ENCODE results near the gene CEP112.

Gene CEP112

GRCh38 chr17:65920996-65921395, 270.9 kb downstream of the CEP112 start:
- DNase-seq = no peak

GRCh38 chr17:65918916-65919315, 273.0 kb downstream of the CEP112 start:
- no peak for DNase-seq

- no peak for DNase-seq
Measured at GRCh38 chr17:65918500-65918899, 273.4 kb downstream of the CEP112 start.

GRCh38 chr17:65917560-65917959, 274.4 kb downstream of the CEP112 start:
- no peak for DNase-seq

- no peak for DNase-seq
Measured at GRCh38 chr17:65916425-65916824, 275.5 kb downstream of the CEP112 start.

- DNase-seq = no peak
Measured at GRCh38 chr17:65914784-65915342, 277.1 kb downstream of the CEP112 start.

- no peak for DNase-seq
Measured at GRCh38 chr17:65913326-65913850, 278.5 kb downstream of the CEP112 start.

GRCh38 chr17:65910836-65911235, 281.1 kb downstream of the CEP112 start:
- no peak for DNase-seq

- DNase-seq = no peak
Measured at GRCh38 chr17:65902831-65903522, 289.0 kb downstream of the CEP112 start.

- no peak for DNase-seq
Measured at GRCh38 chr17:65902155-65902554, 289.8 kb downstream of the CEP112 start.

- DNase-seq = no peak
Measured at GRCh38 chr17:65901394-65901793, 290.5 kb downstream of the CEP112 start.

- DNase-seq = no peak
Measured at GRCh38 chr17:65900216-65900615, 291.7 kb downstream of the CEP112 start.

GRCh38 chr17:65898651-65899050, 293.3 kb downstream of the CEP112 start:
- no peak for DNase-seq

GRCh38 chr17:65896889-65897288, 295.0 kb downstream of the CEP112 start:
- DNase-seq = no peak

GRCh38 chr17:65895969-65896368, 296.0 kb downstream of the CEP112 start:
- DNase-seq = no peak

GRCh38 chr17:65893692-65894279, 298.1 kb downstream of the CEP112 start:
- DNase-seq = no peak

- DNase-seq = no peak
Measured at GRCh38 chr17:65892912-65893377, 299.0 kb downstream of the CEP112 start.

GRCh38 chr17:65891231-65891735, 300.6 kb downstream of the CEP112 start:
- no peak for DNase-seq

- no peak for DNase-seq
Measured at GRCh38 chr17:65888649-65889048, 303.3 kb downstream of the CEP112 start.

- no peak for DNase-seq
Measured at GRCh38 chr17:65886315-65887245, 305.4 kb downstream of the CEP112 start.

GRCh38 chr17:65885541-65886312, 306.2 kb downstream of the CEP112 start:
- no peak for DNase-seq

- no peak for DNase-seq
Measured at GRCh38 chr17:65876985-65877384, 314.9 kb downstream of the CEP112 start.

Data from T1000 (cell line).